ENCODE data around the gene TXNDC11. TPM values are rescaled to one million over a fixed set of nuclear protein-coding genes. Genes with fewer than 3 reads are reported as not detected.
A peak's percentile ranks its signal among the peaks of the same experiment; 100 is the strongest.

TXNDC11 gene
- total and polyA plus RNA-seq, 10 of the 15 experiments (the other 5 are each of a cell fraction or from before 2014, with no cell fraction given) = 1.7 to 86.7 (median 54.4) TPM

GRCh38 chr16:11640987-11641817, 101.5 kb downstream of the TXNDC11 start (continued):
- TF ChIP-seq ASH2L (IDR thresholded peaks at IDR 0.05; ENCODE audit: borderline replicate concordance, low read depth) = no peak
- TF ChIP-seq TBL1XR1 (IDR thresholded peaks at IDR 0.05; ENCODE audit: low read depth, low read length) = no peak
- no peak for TF ChIP-seq E2F4 (IDR thresholded peaks at IDR 0.05; ENCODE audit: low read depth, low read length)
- no peak for TF ChIP-seq BCLAF1 (IDR thresholded peaks at IDR 0.05)
- no peak for TF ChIP-seq PKNOX1 (IDR thresholded peaks at IDR 0.05)
- TF ChIP-seq RB1 (IDR thresholded peaks at IDR 0.05; ENCODE audit: borderline replicate concordance) = peak; percentile 52; the same call in 1 of the 2 replicates
- no peak for TF ChIP-seq IRF4 (IDR thresholded peaks at IDR 0.05; ENCODE audit: low read depth, low read length)
- TF ChIP-seq RAD21 (IDR thresholded peaks at IDR 0.05; ENCODE audit: insufficient read depth, low read depth, low read length) = peak; percentile 83
- TF ChIP-seq SUPT20H (IDR thresholded peaks at IDR 0.05; ENCODE audit: borderline replicate concordance, control insufficient read depth, low read depth, low read length) = no peak
- no peak for TF ChIP-seq CBFB (IDR thresholded peaks at IDR 0.05; ENCODE audit: low read depth)
- TF ChIP-seq YBX1 (IDR thresholded peaks at IDR 0.05) = no peak
- no peak for TF ChIP-seq BCL3 (IDR thresholded peaks at IDR 0.05; ENCODE audit: borderline replicate concordance, insufficient read depth, low read depth, low read length, poor library complexity, severe bottlenecking)
- TF ChIP-seq IRF3 (IDR thresholded peaks at IDR 0.05) = no peak
- TF ChIP-seq ATF7 (IDR thresholded peaks at IDR 0.05; ENCODE audit: low read depth) = no peak
- peak; percentile 90 for TF ChIP-seq SMC3 (IDR thresholded peaks at IDR 0.05; ENCODE audit: borderline replicate concordance, low read length)
- TF ChIP-seq NRF1 (conservative IDR thresholded peaks at IDR 0.05; ENCODE audit: low read depth, low read length) = no peak
- TF ChIP-seq ZBTB11 (CRISPR knock-in tag; IDR thresholded peaks at IDR 0.05) = no peak
- peak; percentile 59 for TF ChIP-seq RUNX3 (IDR thresholded peaks at IDR 0.05; ENCODE audit: low read length)
